B cell (primary cell): ENCODE results near the gene NCAPG2. TPM values are rescaled to one million over a fixed set of nuclear protein-coding genes. Genes with fewer than 3 reads are reported as not detected.

Source experiments
- ATAC-seq: fragments of 200-7000 bp; cut with Tn5 transposase; one replicate; pipeline ENCODE4 v1.10.0; 2021; ENCODE audit warnings: low read depth, mild to moderate bottlenecking, moderate number of reproducible peaks, moderate library complexity
- CTCF ChIA-PET: fragments of 350-600 bp; sonication (Branson Sonifier 250); formaldehyde crosslinking; loops from one replicate; lab custom pipeline; 2021; ENCODE audit warnings: antibody characterized with exemption, inconsistent platforms; lab: Charles Lee
- POLR2A ChIA-PET: fragments of 350-600 bp; sonication (Branson Sonifier 250); formaldehyde crosslinking; loops from one replicate; lab custom pipeline; 2021; ENCODE audit warnings: antibody characterized with exemption; lab: Charles Lee
- DNase-seq: peaks from one replicate; pipeline ENCODE4 v3.0.0; 2013
- H2AFZ ChIP-seq: 2 replicates; pipeline ENCODE4 v1.6.1; 2012; ENCODE audit warnings: mild to moderate bottlenecking, low read depth, low read length; ENCODE audit not compliant: insufficient read depth, poor library complexity, severe bottlenecking
- H3K27ac ChIP-seq, 2 donors: 1 replicate in 1 of 2; 2 replicates in 1 of 2; pipeline ENCODE4 v1.5.1; 2012 to 2013; ENCODE audit warnings: low read length in 2 of 2, mild to moderate bottlenecking in 2 of 2, moderate library complexity in 1 of 2
- H3K27me3 ChIP-seq, 4 experiments: fragments of 200-600 bp in 1 of 4; sonication (generic) in 1 of 4; replicated peaks in 1 of 4; 1 replicate in 2 of 4; 2 replicates in 2 of 4; pipeline versions ENCODE4 v1.6.1 to v1.7.0; 2013 to 2016; ENCODE audit warnings: low read length in 3 of 4, mild to moderate bottlenecking in 2 of 4, mixed read lengths in 1 of 4, moderate library complexity in 1 of 4; ENCODE audit not compliant: insufficient read depth in 4 of 4, control insufficient read depth in 3 of 4; ENCODE audit errors: control extremely low read depth in 1 of 4
- H3K36me3 ChIP-seq, 2 experiments: replicated peaks in 1 of 2; 1 replicate in 1 of 2; 2 replicates in 1 of 2; pipeline versions ENCODE4 v1.6.1 to v1.7.1; 2013; ENCODE audit warnings: low read length in 1 of 2; ENCODE audit not compliant: insufficient read depth in 2 of 2, control insufficient read depth in 1 of 2; ENCODE audit errors: control extremely low read depth in 1 of 2, extremely low read depth in 1 of 2
- H3K4me1 ChIP-seq, 2 donors: fragments of 200-600 bp in 1 of 2; sonication (generic) in 1 of 2; 1 replicate in 1 of 2; 2 replicates in 1 of 2; pipeline versions ENCODE4 v1.5.1 to v1.6.1; 2013 to 2017; ENCODE audit warnings: low read length in 2 of 2; ENCODE audit not compliant: control insufficient read depth in 2 of 2, insufficient read depth in 2 of 2
- H3K4me2 ChIP-seq: replicated peaks from 2 replicates; pipeline ENCODE3; 2012; ENCODE audit warnings: mild to moderate bottlenecking, low read depth, low read length; ENCODE audit not compliant: poor library complexity, severe bottlenecking
- H3K4me3 ChIP-seq, 5 experiments: fragments of 200-600 bp in 1 of 5; sonication (generic) in 1 of 5; 1 replicate in 3 of 5; 2 replicates in 2 of 5; pipeline versions ENCODE4 v1.5.1 to v1.7.0; 2011 to 2016; ENCODE audit warnings: low read length in 4 of 5, mild to moderate bottlenecking in 4 of 5, low read depth in 2 of 5, control low read depth in 1 of 5, moderate library complexity in 1 of 5; ENCODE audit not compliant: insufficient read depth in 1 of 5; ENCODE audit errors: control extremely low read depth in 1 of 5, extremely low read depth in 1 of 5
- H3K79me2 ChIP-seq: fragments of 200-600 bp; sonication (generic); one replicate; pipeline ENCODE4 v1.6.0; 2016; ENCODE audit warnings: low read length; ENCODE audit not compliant: control insufficient read depth, insufficient read depth
- H3K9ac ChIP-seq: fragments of 200-600 bp; sonication (generic); 2 replicates; pipeline ENCODE4 v1.6.1; 2017; ENCODE audit warnings: mild to moderate bottlenecking, low read length, moderate library complexity
- H3K9me3 ChIP-seq, 3 donors: one replicate each; pipeline versions ENCODE4 v1.6.1 to v1.7.1; 2013; ENCODE audit warnings: low read length in 2 of 3; ENCODE audit not compliant: control insufficient read depth in 2 of 3, insufficient read depth in 1 of 3; ENCODE audit errors: control extremely low read depth in 1 of 3
- H4K20me1 ChIP-seq: 2 replicates; pipeline ENCODE4 v1.6.0; 2012; ENCODE audit warnings: mild to moderate bottlenecking, low read length; ENCODE audit not compliant: insufficient read depth, control insufficient read depth, poor library complexity, severe bottlenecking
- H3K27ac Mint-ChIP-seq: one replicate; pipeline ENCODE4 v1.8.0; 2021; ENCODE audit warnings: mixed read lengths
- H3K27me3 Mint-ChIP-seq: one replicate; pipeline ENCODE4 v1.8.0; 2021; ENCODE audit warnings: mixed read lengths
- H3K4me1 Mint-ChIP-seq: one replicate; pipeline ENCODE4 v1.8.0; 2021; ENCODE audit warnings: mixed read lengths
- H3K4me3 Mint-ChIP-seq: one replicate; pipeline ENCODE4 v1.8.0; 2021; ENCODE audit warnings: mixed read lengths
- H3K9me3 Mint-ChIP-seq: one replicate; pipeline ENCODE4 v1.8.0; 2022; ENCODE audit warnings: mixed read lengths; ENCODE audit not compliant: insufficient read depth
- EZH2 ChIP-seq: IDR thresholded peaks from 2 replicates; pipeline ENCODE4 v1.6.1; 2012; ENCODE audit warnings: borderline replicate concordance, low read depth, mild to moderate bottlenecking, moderate library complexity, low read length; ENCODE audit not compliant: insufficient read depth, poor library complexity, severe bottlenecking
- WGBS: methylation state at CpG from one replicate; pipeline ENCODE4 v1.1.5; 2013; ENCODE audit warnings: missing lambda C conversion rate; ENCODE audit not compliant: insufficient coverage; 5-methylcytosine and 5-hydroxymethylcytosine counted together
- intact Hi-C: fragments of 100-400 bp; cut with micrococcal nuclease; formaldehyde crosslinking; loops from one replicate; pipeline ENCODE4 v1.10.0; 2022
- polyA plus RNA-seq: library from polyadenylated mRNA; depleted of rRNA; stranded (reverse); fragments of >200 nt; gene quantifications from 2 replicates; pipeline ENCODE4 v1.2.3, GENCODE V29; 2012
- total RNA-seq, 2 donors: library from RNA; stranded (reverse); fragments of 120-200 nt in 1 of 2; gene quantifications; 1 replicate in 1 of 2; 2 replicates in 1 of 2; pipeline versions ENCODE4 v1.2.3 to v1.2.4, GENCODE V29; 2013 to 2022
- TF ChIP-seq, protein P1 (sequence below): fragments of 200-600 bp; IDR thresholded peaks from one replicate; pipeline ENCODE4 v1.8.0; 2022; ENCODE audit warnings: antibody characterized with exemption, mild to moderate bottlenecking

NCAPG2 gene
- total and polyA plus RNA-seq, 2 donors (not counting 1 experiment from before 2014, with no cell fraction given): 2.9 to 9.8 TPM

GRCh38 chr7:158750702-158751101 is 46.1 kb upstream of the NCAPG2 start:
- H3K4me1 ChIP-seq: no peaks in the 10 kb centered on the region
- H3K4me2 ChIP-seq: no peak overlapping the region
- no peak overlapping the region for H3K27ac Mint-ChIP-seq
- H3K9ac ChIP-seq: no peak overlapping the region
- H3K9me3 Mint-ChIP-seq: no peaks in the 10 kb centered on the region
- ATAC-seq (no peak), DNase-seq (no peak)
- no peaks in the 10 kb centered on the region for H3K4me1 Mint-ChIP-seq
- no peak overlapping the region for H3K4me3 ChIP-seq
- H3K4me3 Mint-ChIP-seq: no peak overlapping the region
- no peak overlapping the region for H3K27ac ChIP-seq
- 94% methylated on average over 2 of the region's 3 CpGs for WGBS
- H2AFZ ChIP-seq: no peak overlapping the region
- intact Hi-C loops: no loop called here
- H3K27me3 ChIP-seq: no peaks in the 10 kb centered on the region
- H3K36me3 ChIP-seq: peaks cover 0 to 34% of the 10 kb centered on the region in 2 experiments
- POLR2A ChIA-PET: no interaction called here
- H4K20me1 ChIP-seq: no peaks in the 10 kb centered on the region
- H3K27me3 Mint-ChIP-seq: no peaks in the 10 kb centered on the region
- TF ChIP-seq EZH2: no peak
- TF ChIP-seq, protein P1, sequence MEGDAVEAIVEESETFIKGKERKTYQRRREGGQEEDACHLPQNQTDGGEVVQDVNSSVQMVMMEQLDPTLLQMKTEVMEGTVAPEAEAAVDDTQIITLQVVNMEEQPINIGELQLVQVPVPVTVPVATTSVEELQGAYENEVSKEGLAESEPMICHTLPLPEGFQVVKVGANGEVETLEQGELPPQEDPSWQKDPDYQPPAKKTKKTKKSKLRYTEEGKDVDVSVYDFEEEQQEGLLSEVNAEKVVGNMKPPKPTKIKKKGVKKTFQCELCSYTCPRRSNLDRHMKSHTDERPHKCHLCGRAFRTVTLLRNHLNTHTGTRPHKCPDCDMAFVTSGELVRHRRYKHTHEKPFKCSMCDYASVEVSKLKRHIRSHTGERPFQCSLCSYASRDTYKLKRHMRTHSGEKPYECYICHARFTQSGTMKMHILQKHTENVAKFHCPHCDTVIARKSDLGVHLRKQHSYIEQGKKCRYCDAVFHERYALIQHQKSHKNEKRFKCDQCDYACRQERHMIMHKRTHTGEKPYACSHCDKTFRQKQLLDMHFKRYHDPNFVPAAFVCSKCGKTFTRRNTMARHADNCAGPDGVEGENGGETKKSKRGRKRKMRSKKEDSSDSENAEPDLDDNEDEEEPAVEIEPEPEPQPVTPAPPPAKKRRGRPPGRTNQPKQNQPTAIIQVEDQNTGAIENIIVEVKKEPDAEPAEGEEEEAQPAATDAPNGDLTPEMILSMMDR: no peak
- H3K9me3 ChIP-seq: no peaks in the 10 kb centered on the region
- CTCF ChIA-PET: no interaction called here
- H3K79me2 ChIP-seq: no peaks in the 10 kb centered on the region

DNA sequence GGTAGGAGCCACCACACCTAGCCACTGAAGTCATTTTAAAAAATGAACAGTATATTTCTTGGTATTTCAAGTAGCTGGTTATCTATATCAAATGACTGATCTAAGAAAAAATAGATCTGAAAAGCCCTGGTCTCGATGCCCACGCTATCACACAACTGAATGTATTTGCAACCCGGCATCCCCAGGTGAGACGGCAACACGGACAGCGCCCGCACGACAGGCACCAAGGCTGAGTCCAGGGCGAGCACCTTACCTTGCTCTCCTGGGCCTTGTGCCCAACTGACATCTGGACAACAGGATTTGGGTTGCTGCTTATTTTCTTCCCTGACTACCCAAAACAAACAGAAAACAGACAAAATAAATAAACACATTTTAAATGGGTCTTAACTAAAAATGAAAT is 44.8 kb upstream of the NCAPG2 start:
- H3K36me3 ChIP-seq: peaks cover 0 to 33% of the 10 kb centered on the region in 2 experiments
- no peak overlapping the region for H3K27ac Mint-ChIP-seq

More for the DNA sequence above, 44.8 kb upstream of the NCAPG2 start:
- H3K9ac ChIP-seq: no peak overlapping the region
- H3K27me3 ChIP-seq: no peaks in the 10 kb centered on the region
- no peak for TF ChIP-seq EZH2
- TF ChIP-seq, protein P1: no peak
- no peaks in the 10 kb centered on the region for H3K9me3 Mint-ChIP-seq
- ChIA-PET CTCF (no interaction called here), POLR2A (no interaction called here)
- H3K4me1 ChIP-seq: no peaks in the 10 kb centered on the region
- intact Hi-C loops: no loop called here
- H3K9me3 ChIP-seq: no peaks in the 10 kb centered on the region
- no peak overlapping the region for H3K27ac ChIP-seq
- H3K79me2 ChIP-seq: no peaks in the 10 kb centered on the region
- WGBS: 98% methylated on average over 8 of the region's 9 CpGs
- H2AFZ ChIP-seq: no peak overlapping the region
- no peak for ATAC-seq
- no peak overlapping the region for H3K4me3 Mint-ChIP-seq
- no peaks in the 10 kb centered on the region for H3K27me3 Mint-ChIP-seq
- no peaks in the 10 kb centered on the region for H4K20me1 ChIP-seq
- no peaks in the 10 kb centered on the region for H3K4me1 Mint-ChIP-seq
- no peak overlapping the region for H3K4me3 ChIP-seq
- no peak overlapping the region for H3K4me2 ChIP-seq
- no peak for DNase-seq
